HG03571 (cell line): ENCODE results near the gene TSPAN9.
"Not testable (repeated sequence)": the region's sequence is repeated elsewhere in the genome, so short reads cannot be mapped to it uniquely, and the experiment has no call there.

Source experiments
- ATAC-seq: cut with Tn5 transposase; IDR thresholded peaks from one replicate; pipeline ENCODE4 v1.9.1; 2021; ENCODE audit not compliant: unreplicated experiment

The TSPAN9 gene

GRCh38 chr12:3044141-3044630 lies 33.0 kb upstream of the TSPAN9 start:
- no peak for ATAC-seq

DNA sequence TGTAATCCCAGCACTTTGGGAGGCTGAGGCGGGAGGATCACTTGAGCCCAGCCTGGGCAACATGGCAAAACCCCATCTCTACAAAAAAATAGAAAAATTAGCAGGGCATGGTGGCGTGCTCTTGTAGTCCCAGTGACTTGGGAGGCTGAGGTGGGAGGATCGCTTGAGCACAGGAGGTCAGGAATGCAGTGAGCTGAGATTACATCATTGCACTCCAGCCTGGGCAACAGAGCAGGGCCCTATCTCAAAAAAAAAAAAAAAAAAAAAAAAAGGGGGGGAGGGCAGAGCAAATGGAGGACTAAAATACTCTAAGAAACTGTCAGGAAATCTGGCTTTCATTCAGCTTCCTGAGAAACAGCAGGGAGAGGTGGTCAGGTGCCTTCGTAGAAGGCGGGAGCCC lies 31.7 kb upstream of the TSPAN9 start:
- no peak for ATAC-seq

- no peak for ATAC-seq
Observed at GRCh38 chr12:3045989-3046388, 31.2 kb upstream of the TSPAN9 start.

- no peak for ATAC-seq
Observed at GRCh38 chr12:3046441-3047200, 30.6 kb upstream of the TSPAN9 start.

DNA sequence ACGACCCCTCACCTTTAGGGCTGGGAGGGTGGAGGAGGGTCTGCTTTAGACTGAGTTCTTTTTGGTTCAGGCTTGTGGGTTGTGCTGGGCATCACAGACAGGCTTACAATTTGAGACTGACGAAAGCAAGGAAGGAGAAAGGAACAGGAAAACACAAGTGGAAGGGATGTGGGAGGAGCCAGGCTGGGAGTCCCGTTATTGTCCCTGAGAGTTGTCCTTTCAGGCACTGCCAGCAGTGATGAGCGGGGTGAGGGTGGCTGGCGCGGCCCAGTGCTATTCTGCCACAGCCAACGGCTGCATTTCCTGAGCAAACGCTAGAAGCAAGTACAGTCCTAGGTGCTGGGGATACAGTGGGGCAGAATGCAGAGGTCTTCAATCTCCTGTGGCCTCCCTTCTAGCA lies 29.2 kb upstream of the TSPAN9 start:
- ATAC-seq = no peak

DNA sequence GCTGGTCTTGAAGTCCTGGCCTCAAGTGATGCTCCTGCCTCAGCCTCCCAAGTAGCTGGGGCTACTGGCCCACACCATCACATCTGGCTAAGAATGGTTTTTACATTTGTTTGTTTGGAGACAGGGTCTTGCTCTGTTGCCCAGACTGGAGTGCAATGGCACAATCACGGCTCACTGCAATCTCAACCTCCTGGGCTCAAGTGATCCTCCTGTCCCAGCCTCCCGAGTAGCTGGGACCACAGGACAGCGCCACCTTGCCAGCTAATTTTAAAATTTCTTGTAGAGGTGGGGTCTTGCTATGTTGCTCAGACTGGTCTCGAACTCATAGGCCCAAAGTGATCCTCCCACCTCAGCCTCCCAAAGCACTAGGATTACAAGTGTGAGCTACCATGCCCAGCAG lies 28.6 kb upstream of the TSPAN9 start:
- no peak for ATAC-seq

GRCh38 chr12:3049176-3049575 lies 28.0 kb upstream of the TSPAN9 start:
- no peak for ATAC-seq

DNA sequence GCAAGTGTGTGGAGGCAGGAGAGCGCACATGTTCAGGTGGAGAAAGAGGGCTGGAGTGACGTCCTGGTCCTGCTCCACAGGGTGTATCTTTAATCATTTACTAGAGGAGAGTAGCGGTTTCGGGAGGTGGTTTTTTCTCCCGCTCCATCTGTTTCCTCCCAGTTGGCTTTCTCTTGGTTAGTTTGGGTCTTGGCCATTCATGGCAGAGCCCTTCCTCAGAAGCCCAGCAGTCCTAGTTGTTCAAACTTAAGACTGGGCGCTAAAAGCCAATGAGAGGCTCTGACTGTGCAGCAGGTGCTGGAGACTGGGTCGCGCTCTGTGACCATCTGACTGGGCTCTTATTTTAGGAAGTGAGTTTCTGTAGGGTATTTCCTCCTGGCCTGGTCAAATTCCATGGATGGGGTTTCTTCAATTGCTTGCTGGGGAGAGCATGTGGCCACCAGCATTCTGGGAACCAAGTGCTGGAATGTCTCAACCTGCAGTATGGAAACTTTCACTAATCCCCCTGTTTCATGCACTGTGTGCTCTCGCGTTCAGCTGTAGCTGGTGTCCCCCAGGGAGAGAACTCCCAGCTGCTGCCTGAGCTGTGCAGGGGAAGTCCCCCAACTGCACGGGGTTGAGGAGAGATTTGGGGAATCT lies 27.4 kb upstream of the TSPAN9 start:
- ATAC-seq = no peak

DNA sequence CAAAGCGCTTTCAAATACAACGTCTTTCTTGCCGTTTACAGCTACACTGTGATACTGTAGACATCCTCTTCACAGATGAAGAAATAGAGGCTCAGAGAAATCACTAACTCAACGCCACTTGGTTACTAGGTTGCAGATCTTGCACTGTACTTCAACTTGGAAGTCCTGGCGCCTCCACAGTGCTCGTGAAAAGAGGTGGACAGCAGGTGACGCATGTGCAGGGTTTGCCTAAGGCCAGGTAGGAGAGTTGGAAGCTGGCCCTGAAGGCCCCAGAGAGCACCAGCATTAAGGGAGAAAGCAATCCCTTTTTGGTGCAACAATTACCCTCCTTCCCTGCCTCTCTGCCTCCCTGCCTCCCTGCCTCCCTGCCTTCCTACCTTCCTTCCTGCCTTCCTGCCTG lies 22.8 kb upstream of the TSPAN9 start:
- no peak for ATAC-seq

GRCh38 chr12:3055026-3055703 lies 22.0 kb upstream of the TSPAN9 start:
- ATAC-seq = no peak

DNA sequence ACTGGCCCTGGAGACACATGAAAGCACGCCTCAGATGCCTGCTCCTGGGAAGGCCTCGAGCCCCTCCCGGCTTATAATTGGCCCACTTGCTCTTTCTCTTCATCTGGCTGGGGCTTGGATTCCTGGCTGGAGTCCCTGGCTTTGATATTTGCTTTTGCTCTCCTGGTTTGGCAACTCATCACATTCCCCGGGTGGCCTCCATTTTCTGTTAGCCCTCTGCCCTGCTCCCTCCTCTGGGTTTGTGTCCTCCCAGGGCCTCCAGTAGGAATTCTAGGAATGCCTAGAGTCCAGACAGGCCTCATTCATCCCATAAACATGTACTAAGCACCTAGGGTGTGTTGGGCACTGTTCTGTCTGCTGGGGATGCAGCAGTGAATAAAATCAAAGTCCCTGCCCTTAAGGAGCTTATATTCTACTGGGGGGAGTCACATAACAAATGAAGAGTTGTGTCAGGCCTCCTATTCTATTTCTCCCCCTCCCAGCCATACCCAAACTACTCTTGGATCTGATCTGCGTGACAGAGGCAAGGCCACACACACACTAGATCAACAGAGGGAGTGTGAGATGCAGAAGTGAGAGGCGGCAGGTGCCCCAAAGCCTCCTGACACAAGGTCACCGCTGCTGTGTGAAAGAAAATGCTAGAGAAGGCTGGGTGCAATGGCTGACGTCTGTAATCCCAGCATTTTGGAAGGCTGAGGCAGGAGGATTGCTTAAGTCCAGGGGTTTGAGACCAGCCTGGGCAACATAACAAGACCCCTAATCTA lies 21.3 kb upstream of the TSPAN9 start:
- no peak for ATAC-seq

DNA sequence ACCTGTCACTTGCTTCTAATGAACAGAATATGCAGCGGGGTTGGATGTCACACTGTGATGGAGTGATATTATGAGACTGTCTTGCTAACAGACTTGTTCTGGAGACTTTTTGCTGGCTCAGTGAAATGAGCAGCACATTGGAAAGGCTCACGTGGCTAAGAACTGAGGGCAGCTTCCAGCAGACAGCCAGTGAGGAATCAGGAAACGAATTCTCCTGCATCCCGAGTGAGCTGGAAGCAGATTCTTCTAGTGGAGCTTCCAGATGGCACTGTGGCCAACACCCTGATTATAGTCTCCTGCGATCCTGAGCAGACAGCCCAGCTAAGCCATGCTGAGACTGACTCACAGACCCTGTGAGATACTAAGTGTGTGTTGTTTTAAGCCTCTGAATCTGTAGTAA lies 16.1 kb upstream of the TSPAN9 start:
- ATAC-seq = no peak

- ATAC-seq = no peak
Observed at GRCh38 chr12:3061501-3062215, 15.5 kb upstream of the TSPAN9 start.

GRCh38 chr12:3065300-3065699 lies 11.9 kb upstream of the TSPAN9 start:
- ATAC-seq = no peak

DNA sequence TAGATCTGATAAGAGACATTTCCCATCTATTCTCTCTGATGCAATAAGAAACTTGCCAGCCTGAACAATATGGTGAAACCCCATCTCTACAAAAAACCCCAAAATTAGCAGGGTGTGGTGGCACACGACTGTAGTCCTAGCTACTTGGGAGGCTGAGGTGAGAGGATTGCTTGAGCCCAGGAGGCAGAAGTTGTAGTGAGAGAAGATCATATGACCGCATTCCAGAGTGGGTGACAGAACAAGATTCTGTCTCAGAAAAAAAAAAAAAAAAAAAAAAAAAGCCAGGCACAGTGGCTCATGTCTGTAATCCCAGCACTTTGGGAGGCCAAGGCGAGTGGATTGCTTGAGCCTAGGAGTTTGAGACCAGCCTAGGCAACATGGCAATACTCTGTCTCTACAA lies 11.3 kb upstream of the TSPAN9 start:
- not testable (repeated sequence) for ATAC-seq

GRCh38 chr12:3069714-3070113 lies 7.5 kb upstream of the TSPAN9 start:
- ATAC-seq = no peak

- no peak for ATAC-seq
Observed at GRCh38 chr12:3071107-3071506, 6.1 kb upstream of the TSPAN9 start.

GRCh38 chr12:3071710-3072109 lies 5.5 kb upstream of the TSPAN9 start:
- ATAC-seq = no peak

GRCh38 chr12:3073438-3074250 lies 3.5 kb upstream of the TSPAN9 start:
- ATAC-seq = no peak

DNA sequence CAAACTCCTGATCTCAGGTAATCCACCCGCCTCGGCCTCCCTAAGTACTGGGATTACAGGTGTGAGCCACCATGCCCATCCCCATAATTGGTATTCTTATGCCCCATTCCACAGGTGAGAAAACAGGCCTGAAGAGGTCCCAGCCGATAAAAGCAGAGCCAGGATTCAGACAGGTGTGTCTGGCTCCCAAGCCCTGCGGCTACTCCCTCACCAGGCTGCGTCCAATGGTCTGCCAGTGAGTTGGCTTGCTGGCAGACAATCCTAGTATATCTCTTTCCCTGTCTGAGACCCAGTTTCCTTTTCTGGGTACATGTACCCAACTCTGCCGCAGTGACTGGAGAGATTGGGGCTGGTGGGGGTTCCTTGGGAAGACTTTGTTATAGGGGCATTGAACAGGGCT lies 1.9 kb upstream of the TSPAN9 start:
- no peak for ATAC-seq
